Nephron (organoid): ENCODE measurements around the gene CCN6.

Experiments used
- H3K27ac Mint-ChIP-seq, 3 experiments: 2 replicates each; pipeline ENCODE4 v1.8.0; 2020; ENCODE audit warnings: mixed read lengths in 3 of 3, mild to moderate bottlenecking in 2 of 3, moderate library complexity in 1 of 3
- H3K27me3 Mint-ChIP-seq: 2 replicates; pipeline ENCODE4 v1.8.0; 2021; ENCODE audit warnings: low read depth, mild to moderate bottlenecking, moderate library complexity, mixed read lengths
- H3K36me3 Mint-ChIP-seq: 2 replicates; pipeline ENCODE4 v1.8.0; 2020; ENCODE audit warnings: low read depth, mixed read lengths
- H3K4me1 Mint-ChIP-seq: 2 replicates; pipeline ENCODE4 v1.8.0; 2020; ENCODE audit warnings: mixed read lengths
- H3K4me3 Mint-ChIP-seq, 3 experiments: 2 replicates each; pipeline ENCODE4 v1.8.0; 2020; ENCODE audit warnings: mild to moderate bottlenecking in 3 of 3, mixed read lengths in 3 of 3, moderate library complexity in 2 of 3
- H3K9me3 Mint-ChIP-seq: 2 replicates; pipeline ENCODE4 v1.8.0; 2020; ENCODE audit warnings: mixed read lengths
- CTCF ChIP-seq, 3 experiments: fragments of 200-600 bp; sonication (generic); IDR thresholded peaks; one replicate each; pipeline ENCODE4 v1.5.0; 2021; ENCODE audit warnings: antibody characterized with exemption in 3 of 3; ENCODE audit not compliant: unreplicated experiment in 3 of 3

Gene CCN6

GRCh38 chr6:112036088-112036637 is 17.7 kb upstream of the CCN6 start:
- Mint-ChIP-seq H3K4me1 (peaks cover 25% of the 10 kb centered on the region), H3K9me3 (no peaks in the 10 kb centered on the region), H3K36me3 (no peaks in the 10 kb centered on the region), H3K27ac (no peak overlapping the region), H3K4me3 (no peak overlapping the region), H3K27me3 (peaks cover 7% of the 10 kb centered on the region)
- no peak for TF ChIP-seq CTCF (IDR thresholded peaks at IDR 0.05; ENCODE audit: unreplicated experiment in 3 of 3)

GRCh38 chr6:112037783-112038216 is 16.1 kb upstream of the CCN6 start:
- no peak overlapping the region for H3K4me3 Mint-ChIP-seq
- H3K27ac Mint-ChIP-seq, result no peak overlapping the region
- H3K27me3 Mint-ChIP-seq, result peaks cover 5% of the 10 kb centered on the region
- no peaks in the 10 kb centered on the region for H3K36me3 Mint-ChIP-seq
- no peaks in the 10 kb centered on the region for H3K9me3 Mint-ChIP-seq
- H3K4me1 Mint-ChIP-seq, result peaks cover 18% of the 10 kb centered on the region
- TF ChIP-seq CTCF (IDR thresholded peaks at IDR 0.05; ENCODE audit: unreplicated experiment in 3 of 3), result no peak

- Mint-ChIP-seq H3K4me3 (no peak overlapping the region), H3K4me1 (peaks cover 19% of the 10 kb centered on the region), H3K36me3 (no peaks in the 10 kb centered on the region), H3K9me3 (no peaks in the 10 kb centered on the region), H3K27me3 (peaks cover 4% of the 10 kb centered on the region), H3K27ac (no peak overlapping the region)
- TF ChIP-seq CTCF (IDR thresholded peaks at IDR 0.05; ENCODE audit: unreplicated experiment in 3 of 3), result no peak
Measured at GRCh38 chr6:112038268-112038667, 15.6 kb upstream of the CCN6 start.

GRCh38 chr6:112038756-112039430 is 15.0 kb upstream of the CCN6 start:
- Mint-ChIP-seq H3K4me1 (peaks cover 24% of the 10 kb centered on the region), H3K9me3 (no peaks in the 10 kb centered on the region), H3K36me3 (no peaks in the 10 kb centered on the region), H3K27ac (no peak overlapping the region), H3K4me3 (no peak overlapping the region), H3K27me3 (peaks cover 4% of the 10 kb centered on the region)
- TF ChIP-seq CTCF (IDR thresholded peaks at IDR 0.05; ENCODE audit: unreplicated experiment in 3 of 3), result no peak

GRCh38 chr6:112039431-112039770 is 14.5 kb upstream of the CCN6 start:
- H3K9me3 Mint-ChIP-seq, result no peaks in the 10 kb centered on the region

More at GRCh38 chr6:112039431-112039770, 14.5 kb upstream of the CCN6 start:
- Mint-ChIP-seq H3K36me3 (no peaks in the 10 kb centered on the region), H3K4me3 (peak overlapping the region in 1 of 3 experiments; percentile 58), H3K4me1 (peaks cover 29% of the 10 kb centered on the region), H3K27ac (peak overlapping the region in 1 of 3 experiments; percentile 35), H3K27me3 (peaks cover 4% of the 10 kb centered on the region)
- no peak for TF ChIP-seq CTCF (IDR thresholded peaks at IDR 0.05; ENCODE audit: unreplicated experiment in 3 of 3)
